OCI-LY7 (cell line): ENCODE measurements around the gene SUFU. TPM values are rescaled to one million over a fixed set of nuclear protein-coding genes. Genes with fewer than 3 reads are reported as not detected.

Experiments
- BruUV-seq: library from RNA; stranded (reverse); fragments of 400-500 nt; replicated peaks from 2 replicates; lab custom pipeline; 2021; lab: Mats Ljungman, UMichigan
- CTCF ChIA-PET: fragments of 300-600 bp; sonication (Branson Sonifier 250); formaldehyde crosslinking; loops from one replicate; lab custom pipeline; 2022; ENCODE audit warnings: antibody characterized with exemption; ENCODE audit not compliant: unreplicated experiment; lab: Charles Lee
- POLR2A ChIA-PET: fragments of 300-600 bp; sonication (Branson Sonifier 250); formaldehyde crosslinking; loops from one replicate; lab custom pipeline; 2022; ENCODE audit warnings: antibody characterized with exemption; lab: Charles Lee
- DNase-seq: peaks from one replicate; pipeline ENCODE4 v3.0.0-alpha.2; 2015; ENCODE audit warnings: low spot score
- H2AFZ ChIP-seq: fragments of 200-600 bp; sonication (generic), shearing (Covaris generic); 2 replicates; pipeline ENCODE4 v1.6.1; 2014; ENCODE audit warnings: mild to moderate bottlenecking, antibody characterized with exemption, low read length, moderate library complexity
- H3K27ac ChIP-seq: fragments of 200-600 bp; sonication (generic); 2 replicates; pipeline ENCODE4 v1.5.1; 2014; ENCODE audit warnings: mixed run types, low read depth, mild to moderate bottlenecking, moderate library complexity, low read length, inconsistent platforms; ENCODE audit not compliant: poor library complexity, severe bottlenecking
- H3K36me3 ChIP-seq: fragments of 200-600 bp; sonication (generic); 2 replicates; pipeline ENCODE4 v1.6.1; 2014; ENCODE audit warnings: mild to moderate bottlenecking, antibody characterized with exemption, low read length, moderate library complexity, mixed read lengths; ENCODE audit not compliant: insufficient read depth
- H3K4me1 ChIP-seq: fragments of 200-600 bp; sonication (generic); 2 replicates; pipeline ENCODE4 v1.5.1; 2014; ENCODE audit warnings: mild to moderate bottlenecking, low read length; ENCODE audit not compliant: insufficient read depth, poor library complexity, severe bottlenecking
- H3K4me2 ChIP-seq: fragments of 200-600 bp; sonication (generic); 2 replicates; pipeline ENCODE4 v1.6.1; 2014; ENCODE audit warnings: mild to moderate bottlenecking, low read length
- H3K4me3 ChIP-seq: fragments of 200-600 bp; sonication (generic); 2 replicates; pipeline ENCODE4 v1.5.1; 2014; ENCODE audit warnings: mild to moderate bottlenecking, low read depth, low read length; ENCODE audit not compliant: poor library complexity, severe bottlenecking
- H3K79me2 ChIP-seq: fragments of 200-600 bp; sonication (generic); 2 replicates; pipeline ENCODE4 v1.6.1; 2016; ENCODE audit warnings: low read depth, mild to moderate bottlenecking, low read length, moderate library complexity, mixed read lengths; ENCODE audit not compliant: insufficient read depth
- H3K9me2 ChIP-seq: fragments of 200-600 bp; sonication (generic); 2 replicates; pipeline ENCODE4 v1.6.1; 2016; ENCODE audit warnings: mild to moderate bottlenecking, low read length, mixed read lengths; ENCODE audit not compliant: insufficient read depth
- H3K9me3 ChIP-seq: fragments of 200-600 bp; sonication (generic); 2 replicates; pipeline ENCODE4 v1.6.1; 2014; ENCODE audit warnings: mild to moderate bottlenecking, mixed run types, low read length, mixed read lengths
- H4K20me1 ChIP-seq: fragments of 200-600 bp; sonication (generic); 2 replicates; pipeline ENCODE4 v1.6.1; 2014; ENCODE audit warnings: mild to moderate bottlenecking, antibody characterized with exemption, low read length, moderate library complexity, mixed read lengths; ENCODE audit not compliant: insufficient read depth
- CTCF ChIP-seq: fragments of 200-600 bp; sonication (generic); conservative IDR thresholded peaks from 2 replicates; pipeline ENCODE4 v1.5.1; 2014; ENCODE audit warnings: mild to moderate bottlenecking, antibody characterized with exemption, low read length, moderate library complexity, mixed read lengths
- EZH2phosphoT487 ChIP-seq: fragments of 200-600 bp; sonication (generic); IDR thresholded peaks from 2 replicates; pipeline ENCODE4 v1.6.1; 2018; ENCODE audit warnings: low read depth, borderline replicate concordance, mild to moderate bottlenecking, mixed run types, antibody characterized with exemption, low read length, moderate library complexity, mixed read lengths
- intact Hi-C: fragments of 100-400 bp; cut with micrococcal nuclease; formaldehyde crosslinking; loops from one replicate; pipeline ENCODE4 v1.10.0; 2022; ENCODE audit not compliant: unreplicated experiment
- total RNA-seq, 2 experiments: library from RNA; depleted of rRNA in 1 of 2; stranded (reverse); fragments of >200 nt in 1 of 2; shearing (Covaris generic) in 1 of 2; gene quantifications; 2 replicates each; pipeline ENCODE4 v1.2.3, GENCODE V29; 2014 to 2022

The SUFU gene
- total RNA-seq, 2 experiments from 2014 or later: 4.9 to 10.0 TPM

- TF ChIP-seq CTCF (no peak), EZH2phosphoT487 (no peak)
- H3K9me2 ChIP-seq: no peaks in the 10 kb centered on the region
- no peaks in the 10 kb centered on the region for H4K20me1 ChIP-seq
- no peaks in the 10 kb centered on the region for H3K79me2 ChIP-seq
- CTCF ChIA-PET: interaction anchor here (0.6 kb wide), 1 partner anchor 94 kb away, joined by 3 read pairs; no protein-coding TSS in a partner anchor
- BruUV-seq: no TSS peak
- intact Hi-C loops: no loop called here
- H3K27ac ChIP-seq: no peak overlapping the region
- no peak overlapping the region for H2AFZ ChIP-seq
- H3K36me3 ChIP-seq: no peaks in the 10 kb centered on the region
- no peak overlapping the region for H3K4me2 ChIP-seq
- POLR2A ChIA-PET: no interaction called here
- DNase-seq: no peak
- no peaks in the 10 kb centered on the region for H3K9me3 ChIP-seq
- H3K4me3 ChIP-seq: no peak overlapping the region
- H3K4me1 ChIP-seq: peaks cover 12% of the 10 kb centered on the region
Measured at GRCh38 chr10:102620138-102620590, 116.4 kb downstream of the SUFU start.

- TF ChIP-seq CTCF (no peak), EZH2phosphoT487 (no peak)
- peaks cover 18% of the 10 kb centered on the region for H3K4me1 ChIP-seq
- H2AFZ ChIP-seq: no peak overlapping the region
- H3K27ac ChIP-seq: no peak overlapping the region
- H3K79me2 ChIP-seq: no peaks in the 10 kb centered on the region
- no peak overlapping the region for H3K4me2 ChIP-seq
- H3K36me3 ChIP-seq: no peaks in the 10 kb centered on the region
- CTCF ChIA-PET: interaction anchor here (0.6 kb wide), 1 partner anchor 93 kb away, joined by 3 read pairs; no protein-coding TSS in a partner anchor
- H3K9me3 ChIP-seq: no peaks in the 10 kb centered on the region
- POLR2A ChIA-PET: no interaction called here
- no TSS peak for BruUV-seq
- no peaks in the 10 kb centered on the region for H3K9me2 ChIP-seq
- intact Hi-C loops: no loop called here
- H3K4me3 ChIP-seq: no peak overlapping the region
- no peaks in the 10 kb centered on the region for H4K20me1 ChIP-seq
- DNase-seq: no peak
Measured at GRCh38 chr10:102620591-102621442, 117.0 kb downstream of the SUFU start.
